ENCODE measurements around the gene XNDC1N.
"Not testable (repeated sequence)": the region's sequence is repeated elsewhere in the genome, so short reads cannot be mapped to it uniquely, and the experiment has no call there.

XNDC1N gene

GRCh38 chr11:71917646-71918140 is 10.7 kb downstream of the XNDC1N start:
- H3K36me3 ChIP-seq (ENCODE audit: insufficient read depth): no peaks in the 10 kb centered on the region
- no peaks in the 10 kb centered on the region for H3K79me2 ChIP-seq (ENCODE audit: insufficient read depth, low read depth)
- peaks cover 19% of the 10 kb centered on the region for H3K4me1 ChIP-seq (ENCODE audit: low read depth, poor library complexity, severe bottlenecking)
- H3K27me3 ChIP-seq (ENCODE audit: insufficient read depth, low read depth): no peaks in the 10 kb centered on the region
- no peak overlapping the region for H3K27ac ChIP-seq
- no peak overlapping the region for H3K4me3 ChIP-seq (IDR thresholded peaks at IDR 0.05; ENCODE audit: insufficient read depth, low read depth, low read length)
- H4K20me1 ChIP-seq (ENCODE audit: insufficient read depth): no peaks in the 10 kb centered on the region
- H3K9ac ChIP-seq: no peak overlapping the region
- H2AFZ ChIP-seq (ENCODE audit: low read depth): no peak overlapping the region
- H3K4me2 ChIP-seq: no peak overlapping the region
- TF ChIP-seq CTCF (conservative IDR thresholded peaks at IDR 0.05; ENCODE audit: low read depth, low read length): no peak

GRCh38 chr11:71914617-71915189 is 13.7 kb downstream of the XNDC1N start:
- Histone ChIP-seq H2AFZ (ENCODE audit: low read depth) (no peak overlapping the region), H3K27me3 (ENCODE audit: insufficient read depth, low read depth) (no peaks in the 10 kb centered on the region), H3K36me3 (ENCODE audit: insufficient read depth) (no peaks in the 10 kb centered on the region), H4K20me1 (ENCODE audit: insufficient read depth) (no peaks in the 10 kb centered on the region), H3K79me2 (ENCODE audit: insufficient read depth, low read depth) (no peaks in the 10 kb centered on the region), H3K4me3 (IDR thresholded peaks at IDR 0.05; ENCODE audit: insufficient read depth, low read depth, low read length) (no peak overlapping the region), H3K4me1 (ENCODE audit: low read depth, poor library complexity, severe bottlenecking) (peaks cover 24% of the 10 kb centered on the region), H3K9ac (no peak overlapping the region), H3K27ac (no peak overlapping the region), H3K4me2 (no peak overlapping the region)
- no peak for TF ChIP-seq CTCF (conservative IDR thresholded peaks at IDR 0.05; ENCODE audit: low read depth, low read length)

- Histone ChIP-seq H3K36me3 (ENCODE audit: insufficient read depth) (no peaks in the 10 kb centered on the region), H3K27ac (no peak overlapping the region), H4K20me1 (ENCODE audit: insufficient read depth) (no peaks in the 10 kb centered on the region)
These were observed 14.5 kb downstream of the XNDC1N start for GRCh38 chr11:71913756-71914526.

GRCh38 chr11:71911986-71912340 is 16.4 kb downstream of the XNDC1N start:
- not testable (repeated sequence) for H3K27ac ChIP-seq; H3K79me2 ChIP-seq (ENCODE audit: insufficient read depth, low read depth); H4K20me1 ChIP-seq (ENCODE audit: insufficient read depth); H3K4me3 ChIP-seq (IDR thresholded peaks at IDR 0.05; ENCODE audit: insufficient read depth, low read depth, low read length); H2AFZ ChIP-seq (ENCODE audit: low read depth); H3K4me2 ChIP-seq; H3K9ac ChIP-seq; H3K36me3 ChIP-seq (ENCODE audit: insufficient read depth); H3K27me3 ChIP-seq (ENCODE audit: insufficient read depth, low read depth)
- peaks cover 24% of the 10 kb centered on the region for H3K4me1 ChIP-seq (ENCODE audit: low read depth, poor library complexity, severe bottlenecking)

More at GRCh38 chr11:71913756-71914526, 14.5 kb downstream of the XNDC1N start:
- peaks cover 24% of the 10 kb centered on the region for H3K4me1 ChIP-seq (ENCODE audit: low read depth, poor library complexity, severe bottlenecking)
- H3K9ac ChIP-seq: no peak overlapping the region
- no peak overlapping the region for H3K4me3 ChIP-seq (IDR thresholded peaks at IDR 0.05; ENCODE audit: insufficient read depth, low read depth, low read length)
- no peak overlapping the region for H2AFZ ChIP-seq (ENCODE audit: low read depth)
- H3K27me3 ChIP-seq (ENCODE audit: insufficient read depth, low read depth): no peaks in the 10 kb centered on the region
- TF ChIP-seq CTCF (conservative IDR thresholded peaks at IDR 0.05; ENCODE audit: low read depth, low read length): no peak
- no peaks in the 10 kb centered on the region for H3K79me2 ChIP-seq (ENCODE audit: insufficient read depth, low read depth)
- peak overlapping the region; percentile 22 for H3K4me2 ChIP-seq

- H3K9ac ChIP-seq; H2AFZ ChIP-seq (ENCODE audit: low read depth); H3K36me3 ChIP-seq (ENCODE audit: insufficient read depth); H3K27ac ChIP-seq; H3K4me3 ChIP-seq (IDR thresholded peaks at IDR 0.05; ENCODE audit: insufficient read depth, low read depth, low read length); H4K20me1 ChIP-seq (ENCODE audit: insufficient read depth); H3K27me3 ChIP-seq (ENCODE audit: insufficient read depth, low read depth); H3K4me2 ChIP-seq; H3K79me2 ChIP-seq (ENCODE audit: insufficient read depth, low read depth): not testable (repeated sequence)
- H3K4me1 ChIP-seq (ENCODE audit: low read depth, poor library complexity, severe bottlenecking): peaks cover 24% of the 10 kb centered on the region
These were observed 16.9 kb downstream of the XNDC1N start for GRCh38 chr11:71911321-71911985.

- H3K36me3 ChIP-seq (ENCODE audit: insufficient read depth); H3K79me2 ChIP-seq (ENCODE audit: insufficient read depth, low read depth); H3K9ac ChIP-seq: not testable (repeated sequence)
These were observed 17.6 kb downstream of the XNDC1N start for GRCh38 chr11:71910775-71911174.

More at GRCh38 chr11:71910775-71911174, 17.6 kb downstream of the XNDC1N start:
- H3K4me1 ChIP-seq (ENCODE audit: low read depth, poor library complexity, severe bottlenecking): peaks cover 24% of the 10 kb centered on the region
- H3K4me3 ChIP-seq (IDR thresholded peaks at IDR 0.05; ENCODE audit: insufficient read depth, low read depth, low read length); H2AFZ ChIP-seq (ENCODE audit: low read depth); H3K27me3 ChIP-seq (ENCODE audit: insufficient read depth, low read depth); H4K20me1 ChIP-seq (ENCODE audit: insufficient read depth); H3K4me2 ChIP-seq; H3K27ac ChIP-seq: not testable (repeated sequence)
